ENCODE data around the gene YJEFN3.

The YJEFN3 gene

GRCh38 chr19:19524053-19524452 is 4.7 kb upstream of the YJEFN3 start:
- no peak for DNase-seq

- DNase-seq: no peak
Observed at GRCh38 chr19:19525611-19526380, 2.9 kb upstream of the YJEFN3 start.

GRCh38 chr19:19526581-19527370 is 1.9 kb upstream of the YJEFN3 start:
- no peak for DNase-seq

GRCh38 chr19:19527371-19527656 is 1.4 kb upstream of the YJEFN3 start:
- no peak for DNase-seq

- no peak for DNase-seq
Observed at GRCh38 chr19:19527674-19528625, 761 bp upstream of the YJEFN3 start.

- DNase-seq: no peak
Observed at GRCh38 chr19:19529783-19530422, 1.2 kb downstream of the YJEFN3 start.

GRCh38 chr19:19530423-19530804 is 1.7 kb downstream of the YJEFN3 start:
- no peak for DNase-seq

- no peak for DNase-seq
Observed at GRCh38 chr19:19530889-19531288, 2.2 kb downstream of the YJEFN3 start.

- DNase-seq: peak; percentile 44 to 54
Observed at GRCh38 chr19:19531951-19532805, 3.5 kb downstream of the YJEFN3 start.

- no peak for DNase-seq
Observed at GRCh38 chr19:19532806-19533701, 4.3 kb downstream of the YJEFN3 start.

- DNase-seq: no peak
Observed at GRCh38 chr19:19533841-19534240, 5.1 kb downstream of the YJEFN3 start.

- no peak for DNase-seq
Observed at GRCh38 chr19:19534556-19535265, 6.0 kb downstream of the YJEFN3 start.

- DNase-seq: no peak
Observed at GRCh38 chr19:19535311-19536191, 6.8 kb downstream of the YJEFN3 start.

- DNase-seq: peak in 1 of 2 experiments; percentile 20
Observed at GRCh38 chr19:19537075-19538048, 8.7 kb downstream of the YJEFN3 start.

- peak in 1 of 2 experiments; percentile 40 for DNase-seq
Observed at GRCh38 chr19:19538061-19538784, 9.5 kb downstream of the YJEFN3 start, which contains the start of gene CILP2. TSS of gene CILP2 (plus strand) at chr19:19538265. CDS start at chr19:19538350, 85 bp downstream.

GRCh38 chr19:19538785-19539166 is 10.1 kb downstream of the YJEFN3 start:
- DNase-seq: no peak

- DNase-seq: no peak
Observed at GRCh38 chr19:19539698-19540063, 11.0 kb downstream of the YJEFN3 start.
